ENCODE data around the gene ROR2. TPM values are rescaled to one million over a fixed set of nuclear protein-coding genes. Genes with fewer than 3 reads are reported as not detected.

ROR2 gene
- total RNA-seq, 6 experiments from 2014 or later: 0.09 TPM; not detected in 5

DNA sequence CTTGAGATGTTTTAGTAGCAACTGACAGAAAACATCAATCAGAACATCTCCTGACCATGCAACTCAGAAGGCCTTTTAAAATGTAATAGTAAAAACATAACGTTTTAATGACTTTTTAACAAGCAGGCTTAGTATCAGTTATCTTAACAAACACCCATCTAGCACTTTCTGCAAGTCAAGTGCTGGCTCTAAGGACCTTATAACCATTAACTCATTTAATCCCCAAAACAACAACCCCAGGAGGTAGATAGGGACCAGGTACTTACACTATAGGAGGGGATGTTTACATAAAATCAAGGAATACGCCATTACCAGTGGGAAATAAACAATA lies 41.8 kb downstream of the ROR2 start:
- Mint-ChIP-seq H3K4me3 (no peak overlapping the region), H3K27me3 (ENCODE audit: insufficient read depth) (peaks cover 12% of the 10 kb centered on the region), H3K4me1 (ENCODE audit: low read depth) (no peaks in the 10 kb centered on the region), H3K9me3 (no peaks in the 10 kb centered on the region), H3K36me3 (ENCODE audit: low read depth) (no peaks in the 10 kb centered on the region), H3K27ac (no peak overlapping the region)
- TF ChIP-seq, protein P1, sequence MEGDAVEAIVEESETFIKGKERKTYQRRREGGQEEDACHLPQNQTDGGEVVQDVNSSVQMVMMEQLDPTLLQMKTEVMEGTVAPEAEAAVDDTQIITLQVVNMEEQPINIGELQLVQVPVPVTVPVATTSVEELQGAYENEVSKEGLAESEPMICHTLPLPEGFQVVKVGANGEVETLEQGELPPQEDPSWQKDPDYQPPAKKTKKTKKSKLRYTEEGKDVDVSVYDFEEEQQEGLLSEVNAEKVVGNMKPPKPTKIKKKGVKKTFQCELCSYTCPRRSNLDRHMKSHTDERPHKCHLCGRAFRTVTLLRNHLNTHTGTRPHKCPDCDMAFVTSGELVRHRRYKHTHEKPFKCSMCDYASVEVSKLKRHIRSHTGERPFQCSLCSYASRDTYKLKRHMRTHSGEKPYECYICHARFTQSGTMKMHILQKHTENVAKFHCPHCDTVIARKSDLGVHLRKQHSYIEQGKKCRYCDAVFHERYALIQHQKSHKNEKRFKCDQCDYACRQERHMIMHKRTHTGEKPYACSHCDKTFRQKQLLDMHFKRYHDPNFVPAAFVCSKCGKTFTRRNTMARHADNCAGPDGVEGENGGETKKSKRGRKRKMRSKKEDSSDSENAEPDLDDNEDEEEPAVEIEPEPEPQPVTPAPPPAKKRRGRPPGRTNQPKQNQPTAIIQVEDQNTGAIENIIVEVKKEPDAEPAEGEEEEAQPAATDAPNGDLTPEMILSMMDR (IDR thresholded peaks at IDR 0.05): no peak
- no peak for DNase-seq

DNA sequence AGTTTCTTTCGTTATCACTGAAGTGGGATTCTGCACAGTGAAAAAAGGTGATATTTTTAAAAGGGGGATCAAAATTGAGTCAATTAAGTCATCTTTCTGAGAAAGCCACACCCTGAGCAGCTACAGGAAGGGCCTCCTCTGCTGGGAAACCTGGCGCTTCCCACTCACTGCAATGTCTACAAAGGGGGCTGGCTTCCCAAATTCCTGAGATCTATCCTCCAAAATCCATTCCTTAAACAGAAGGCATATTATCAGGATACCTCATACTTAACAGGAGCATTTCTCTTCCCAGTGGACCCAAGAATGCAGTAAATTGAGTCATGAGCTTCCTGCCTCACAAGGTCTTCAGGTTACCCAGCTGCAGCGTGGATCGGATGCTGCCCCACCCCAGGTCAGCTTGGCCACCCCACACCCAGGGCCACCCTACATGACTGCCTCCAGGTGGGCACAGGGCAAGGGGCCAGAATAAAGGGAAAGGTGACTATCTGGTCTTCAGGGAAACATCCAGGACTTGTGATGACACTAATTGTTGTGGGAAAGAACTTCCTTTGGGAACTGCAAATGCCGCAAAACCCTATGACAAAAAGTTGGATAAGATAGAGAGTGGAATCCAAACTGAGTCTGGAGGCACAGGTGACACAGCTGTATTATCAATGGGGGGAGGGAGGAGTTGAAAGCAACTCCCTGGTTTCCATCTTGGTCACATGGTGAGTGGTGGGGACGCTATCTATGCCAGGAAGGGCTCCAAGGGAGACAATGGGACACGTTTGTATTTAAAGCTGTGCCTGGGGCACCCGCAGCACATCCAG lies 42.3 kb downstream of the ROR2 start:
- H3K27ac Mint-ChIP-seq: no peak overlapping the region
- no peaks in the 10 kb centered on the region for H3K36me3 Mint-ChIP-seq (ENCODE audit: low read depth)
- H3K4me1 Mint-ChIP-seq (ENCODE audit: low read depth): no peaks in the 10 kb centered on the region
- TF ChIP-seq, protein P1 (IDR thresholded peaks at IDR 0.05): no peak
- no peak for DNase-seq
- no peak overlapping the region for H3K4me3 Mint-ChIP-seq
- no peaks in the 10 kb centered on the region for H3K9me3 Mint-ChIP-seq
- peaks cover 12% of the 10 kb centered on the region for H3K27me3 Mint-ChIP-seq (ENCODE audit: insufficient read depth)

DNA sequence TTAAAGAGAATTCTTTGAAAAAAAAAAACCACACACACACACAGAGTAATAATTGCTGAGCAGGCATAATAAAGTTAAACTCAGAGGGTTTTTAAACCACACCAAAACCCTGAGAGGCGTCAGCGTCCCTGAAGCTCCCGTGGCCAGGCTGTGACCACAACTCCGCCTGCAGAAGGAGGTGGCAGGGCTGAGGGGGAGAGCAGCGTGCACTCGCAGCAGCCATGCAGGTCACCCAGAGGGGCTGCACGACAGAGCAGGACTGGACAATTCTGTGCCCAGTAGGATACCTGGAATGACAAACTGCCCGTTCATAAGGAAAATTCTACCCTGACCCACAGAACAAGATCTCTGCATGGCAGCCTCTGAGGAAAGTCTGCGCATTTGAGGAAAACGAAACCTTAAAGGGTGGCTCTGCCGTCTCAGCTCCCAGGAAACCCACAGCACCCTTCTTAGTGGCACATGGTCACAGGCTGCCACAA lies 44.0 kb downstream of the ROR2 start:
- no peak for DNase-seq
- no peaks in the 10 kb centered on the region for H3K9me3 Mint-ChIP-seq
- H3K27ac Mint-ChIP-seq: no peak overlapping the region
- TF ChIP-seq, protein P1 (IDR thresholded peaks at IDR 0.05): no peak
- H3K4me3 Mint-ChIP-seq: no peak overlapping the region
- H3K36me3 Mint-ChIP-seq (ENCODE audit: low read depth): no peaks in the 10 kb centered on the region
- peaks cover 15% of the 10 kb centered on the region for H3K27me3 Mint-ChIP-seq (ENCODE audit: insufficient read depth)
- no peaks in the 10 kb centered on the region for H3K4me1 Mint-ChIP-seq (ENCODE audit: low read depth)

DNA sequence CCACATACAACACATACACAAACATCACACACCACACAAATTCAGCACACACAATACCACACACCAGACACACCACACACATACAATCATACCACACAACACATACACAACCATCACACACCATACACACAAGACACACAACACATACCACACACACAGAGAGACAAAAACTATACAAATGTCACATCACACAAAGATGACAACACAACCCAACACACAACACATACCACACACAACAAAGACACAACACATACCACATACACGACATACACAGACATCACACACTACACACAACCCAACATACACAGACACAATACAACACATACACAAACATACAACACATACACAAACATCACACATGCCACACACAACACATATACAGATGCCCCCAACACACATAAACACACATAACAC lies 44.8 kb downstream of the ROR2 start:
- H3K4me1 Mint-ChIP-seq (ENCODE audit: low read depth): no peaks in the 10 kb centered on the region
- H3K27ac Mint-ChIP-seq: no peak overlapping the region
- TF ChIP-seq, protein P1 (IDR thresholded peaks at IDR 0.05): no peak
- DNase-seq: no peak
- no peaks in the 10 kb centered on the region for H3K9me3 Mint-ChIP-seq
- H3K36me3 Mint-ChIP-seq (ENCODE audit: low read depth): no peaks in the 10 kb centered on the region
- H3K4me3 Mint-ChIP-seq: no peak overlapping the region
- peaks cover 11% of the 10 kb centered on the region for H3K27me3 Mint-ChIP-seq (ENCODE audit: insufficient read depth)

DNA sequence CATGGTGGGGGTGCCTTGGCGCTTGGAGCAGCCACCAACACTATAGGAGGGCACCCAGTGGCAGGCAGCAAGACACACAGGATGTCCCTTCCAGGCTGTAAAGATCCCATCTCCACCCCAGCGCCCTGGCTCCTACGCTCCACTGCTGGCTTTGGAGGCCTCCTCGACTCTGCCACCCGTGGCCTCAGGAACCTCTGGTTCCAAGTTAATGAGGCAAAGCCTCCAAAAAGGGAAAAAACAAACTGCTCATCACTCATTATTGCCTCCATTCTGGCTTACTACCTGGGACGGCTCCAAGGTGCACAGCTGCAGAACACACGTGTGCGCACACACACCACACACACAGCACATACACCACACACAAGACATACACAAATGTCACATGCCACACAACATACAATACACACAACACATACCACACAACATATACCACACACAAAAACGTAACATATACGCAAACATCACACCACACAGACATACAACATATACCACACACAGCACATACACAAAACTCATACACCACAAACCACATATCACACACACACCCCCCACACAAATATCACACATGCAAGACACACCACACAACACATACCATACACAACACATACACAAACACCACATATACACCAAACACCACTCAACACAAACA lies 45.3 kb downstream of the ROR2 start:
- H3K36me3 Mint-ChIP-seq (ENCODE audit: low read depth): no peaks in the 10 kb centered on the region
- TF ChIP-seq, protein P1 (IDR thresholded peaks at IDR 0.05): no peak
- H3K4me3 Mint-ChIP-seq: no peak overlapping the region
- no peak for DNase-seq
- no peaks in the 10 kb centered on the region for H3K9me3 Mint-ChIP-seq
- no peak overlapping the region for H3K27ac Mint-ChIP-seq
- H3K27me3 Mint-ChIP-seq (ENCODE audit: insufficient read depth): peaks cover 12% of the 10 kb centered on the region
- no peaks in the 10 kb centered on the region for H3K4me1 Mint-ChIP-seq (ENCODE audit: low read depth)

Data from HFFc6 (cell line).